Glutamatergic neuron (in vitro differentiated cells): Measurements from ENCODE around the gene MRPL43. TPM values are rescaled to one million over a fixed set of nuclear protein-coding genes. Genes with fewer than 3 reads are reported as not detected.

Experiments used
- DNase-seq: peaks from one replicate; pipeline ENCODE4 v3.0.0; 2022
- H3K27ac Mint-ChIP-seq: one replicate; pipeline ENCODE4 v1.8.0; 2020; ENCODE audit warnings: mild to moderate bottlenecking, mixed read lengths, inconsistent platforms; ENCODE audit not compliant: unreplicated experiment
- H3K27me3 Mint-ChIP-seq: one replicate; pipeline ENCODE4 v1.8.0; 2020; ENCODE audit warnings: mild to moderate bottlenecking, moderate library complexity, mixed read lengths, inconsistent platforms; ENCODE audit not compliant: unreplicated experiment
- H3K36me3 Mint-ChIP-seq: one replicate; pipeline ENCODE4 v1.8.0; 2020; ENCODE audit warnings: mild to moderate bottlenecking, mixed read lengths, inconsistent platforms; ENCODE audit not compliant: unreplicated experiment
- H3K4me1 Mint-ChIP-seq: one replicate; pipeline ENCODE4 v1.8.0; 2020; ENCODE audit warnings: mild to moderate bottlenecking, low read depth, mixed read lengths, inconsistent platforms; ENCODE audit not compliant: unreplicated experiment
- H3K4me3 Mint-ChIP-seq: one replicate; pipeline ENCODE4 v1.8.0; 2020; ENCODE audit warnings: mild to moderate bottlenecking, mixed read lengths, inconsistent platforms; ENCODE audit not compliant: unreplicated experiment
- H3K9me3 Mint-ChIP-seq: one replicate; pipeline ENCODE4 v1.8.0; 2020; ENCODE audit warnings: mild to moderate bottlenecking, moderate library complexity, mixed read lengths, inconsistent platforms; ENCODE audit not compliant: unreplicated experiment
- total RNA-seq: library from RNA; stranded (reverse); fragmentation: NEBNext Ultra II Directional; extraction: Animal tissue kit (Norgen Biotek cat#: 25700); gene quantifications from one replicate; pipeline ENCODE4 v1.2.1, GENCODE V29; 2021; ENCODE audit not compliant: unreplicated experiment
- TF ChIP-seq, protein P1 (sequence below): fragments of 200-600 bp; sonication (generic); IDR thresholded peaks from one replicate; pipeline ENCODE4 v1.5.0; 2021; ENCODE audit not compliant: partially characterized antibody, unreplicated experiment

MRPL43 gene
- total RNA-seq, 1 donor from 2014 or later: 58.2 TPM

DNA sequence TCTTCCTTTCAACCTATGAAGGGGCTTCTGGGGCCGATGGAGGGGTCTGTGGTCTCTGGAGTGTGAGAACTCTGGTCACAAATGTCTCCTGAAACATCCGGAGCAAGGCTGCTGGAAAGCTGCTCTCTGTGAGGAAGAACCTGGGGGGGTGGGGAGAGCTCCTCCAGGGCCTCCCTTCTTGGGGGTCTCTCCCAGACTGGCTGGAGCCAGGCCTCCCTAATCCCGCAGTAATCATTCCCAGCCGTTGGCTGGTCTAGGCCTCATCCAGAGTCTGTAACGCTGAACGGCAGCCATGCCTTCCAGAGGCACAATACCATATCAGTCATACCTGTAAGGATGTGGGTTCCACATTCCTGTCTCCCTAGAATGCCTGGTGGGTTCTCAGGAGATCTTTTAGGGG lies 7.9 kb upstream of the MRPL43 start:
- Mint-ChIP-seq H3K36me3 (no peaks in the 10 kb centered on the region), H3K27ac (no peak overlapping the region), H3K27me3 (peaks cover 10% of the 10 kb centered on the region), H3K9me3 (peaks cover 8% of the 10 kb centered on the region), H3K4me3 (no peak overlapping the region), H3K4me1 (peaks cover 6% of the 10 kb centered on the region)
- TF ChIP-seq, protein P1, sequence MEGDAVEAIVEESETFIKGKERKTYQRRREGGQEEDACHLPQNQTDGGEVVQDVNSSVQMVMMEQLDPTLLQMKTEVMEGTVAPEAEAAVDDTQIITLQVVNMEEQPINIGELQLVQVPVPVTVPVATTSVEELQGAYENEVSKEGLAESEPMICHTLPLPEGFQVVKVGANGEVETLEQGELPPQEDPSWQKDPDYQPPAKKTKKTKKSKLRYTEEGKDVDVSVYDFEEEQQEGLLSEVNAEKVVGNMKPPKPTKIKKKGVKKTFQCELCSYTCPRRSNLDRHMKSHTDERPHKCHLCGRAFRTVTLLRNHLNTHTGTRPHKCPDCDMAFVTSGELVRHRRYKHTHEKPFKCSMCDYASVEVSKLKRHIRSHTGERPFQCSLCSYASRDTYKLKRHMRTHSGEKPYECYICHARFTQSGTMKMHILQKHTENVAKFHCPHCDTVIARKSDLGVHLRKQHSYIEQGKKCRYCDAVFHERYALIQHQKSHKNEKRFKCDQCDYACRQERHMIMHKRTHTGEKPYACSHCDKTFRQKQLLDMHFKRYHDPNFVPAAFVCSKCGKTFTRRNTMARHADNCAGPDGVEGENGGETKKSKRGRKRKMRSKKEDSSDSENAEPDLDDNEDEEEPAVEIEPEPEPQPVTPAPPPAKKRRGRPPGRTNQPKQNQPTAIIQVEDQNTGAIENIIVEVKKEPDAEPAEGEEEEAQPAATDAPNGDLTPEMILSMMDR: no peak
- no peak for DNase-seq

GRCh38 chr10:100993986-100994708 lies 6.8 kb upstream of the MRPL43 start:
- DNase-seq: no peak
- Mint-ChIP-seq H3K27ac (no peak overlapping the region), H3K4me3 (no peak overlapping the region), H3K4me1 (peaks cover 6% of the 10 kb centered on the region), H3K36me3 (no peaks in the 10 kb centered on the region), H3K9me3 (peaks cover 8% of the 10 kb centered on the region), H3K27me3 (peaks cover 10% of the 10 kb centered on the region)
- TF ChIP-seq, protein P1: peak; percentile 60

GRCh38 chr10:100989088-100989487 lies 1.8 kb upstream of the MRPL43 start:
- TF ChIP-seq, protein P1: no peak
- Mint-ChIP-seq H3K27me3 (peaks cover 4% of the 10 kb centered on the region), H3K4me3 (no peak overlapping the region)

GRCh38 chr10:100988166-100988565 lies 869 bp upstream of the MRPL43 start:
- Mint-ChIP-seq H3K27ac (no peak overlapping the region), H3K27me3 (peaks cover 4% of the 10 kb centered on the region), H3K9me3 (peaks cover 5% of the 10 kb centered on the region), H3K36me3 (no peaks in the 10 kb centered on the region), H3K4me3 (peak overlapping the region; percentile 99), H3K4me1 (peaks cover 7% of the 10 kb centered on the region)
- DNase-seq: no peak
- TF ChIP-seq, protein P1: no peak

More at GRCh38 chr10:100989088-100989487, 1.8 kb upstream of the MRPL43 start:
- no peak for DNase-seq
- Mint-ChIP-seq H3K36me3 (no peaks in the 10 kb centered on the region), H3K9me3 (peaks cover 5% of the 10 kb centered on the region), H3K27ac (no peak overlapping the region), H3K4me1 (peaks cover 7% of the 10 kb centered on the region)

DNA sequence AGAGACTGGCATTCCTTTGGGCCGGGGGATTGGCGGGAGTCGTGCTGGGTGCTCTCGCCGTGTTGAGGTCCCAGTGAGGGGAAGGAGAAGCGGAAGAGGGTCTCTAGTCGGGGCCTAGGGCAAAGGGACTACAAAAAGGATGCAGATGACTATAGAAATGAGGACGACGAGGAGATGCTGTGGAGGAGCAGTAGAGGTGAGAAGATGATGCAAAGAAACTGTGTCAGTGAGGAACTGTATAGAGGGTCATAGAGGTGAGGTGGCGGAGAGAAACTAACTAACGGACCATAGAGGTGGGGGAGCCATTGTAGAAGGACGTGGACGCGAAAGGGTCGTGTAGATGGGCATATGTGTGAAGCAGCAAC lies 370 bp upstream of the MRPL43 start:
- Mint-ChIP-seq H3K9me3 (peaks cover 5% of the 10 kb centered on the region), H3K27me3 (peaks cover 5% of the 10 kb centered on the region), H3K27ac (peak overlapping the region; percentile 83), H3K4me3 (peak overlapping the region; percentile 99), H3K36me3 (no peaks in the 10 kb centered on the region), H3K4me1 (peaks cover 7% of the 10 kb centered on the region)
- TF ChIP-seq, protein P1: no peak
- DNase-seq: no peak
